Peyer's patch (tissue), 4 donors: Measurements from ENCODE around the gene LST1.

Experiments used
- CTCF ChIP-seq, 6 experiments: fragments of 450-650 bp in 4 of 6; fragments of 200-600 bp in 2 of 6; sonication (generic) in 1 of 6; IDR thresholded peaks; one replicate each; pipeline ENCODE4 v1.5.1; 2017 to 2019; ENCODE audit warnings: antibody characterized with exemption in 6 of 6, mild to moderate bottlenecking in 3 of 6, moderate library complexity in 1 of 6
- POLR2A ChIP-seq, 2 donors: fragments of 450-650 bp; IDR thresholded peaks; one replicate each; pipeline ENCODE4 v1.5.1; 2017; ENCODE audit warnings: antibody characterized with exemption in 2 of 2, mild to moderate bottlenecking in 2 of 2, moderate library complexity in 2 of 2

- TF ChIP-seq CTCF (IDR thresholded peaks at IDR 0.05) = no peak
- no peak for TF ChIP-seq POLR2A (IDR thresholded peaks at IDR 0.05)
Observed at GRCh38 chr6:31629014-31629413, 42.9 kb downstream of the LST1 start.
